ENCODE measurements around the gene TBX10.
"Not testable (repeated sequence)": the region's sequence is repeated elsewhere in the genome, so short reads cannot be mapped to it uniquely, and the experiment has no call there.

Gene TBX10

DNA sequence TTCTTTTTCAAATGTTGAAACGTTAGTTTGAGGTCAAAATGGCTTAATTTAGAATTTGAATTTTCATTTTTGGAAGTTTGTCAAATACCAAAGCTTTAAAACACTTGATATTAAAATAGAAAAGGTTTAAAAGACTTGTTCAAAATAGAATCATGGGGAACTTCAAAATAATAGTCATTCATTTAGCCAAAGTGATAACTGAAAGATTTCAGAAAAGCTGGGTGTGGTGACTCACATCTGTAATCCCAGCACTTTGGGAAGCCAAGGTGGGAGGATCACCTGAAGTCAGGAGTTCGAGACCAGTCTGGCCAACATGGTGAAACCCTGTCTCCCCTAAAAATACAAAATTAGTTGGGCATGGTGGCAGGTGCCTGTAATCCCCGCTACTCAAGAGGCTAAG is 45.1 kb downstream of the TBX10 start:
- no peak for ATAC-seq (ENCODE audit: insufficient read depth, low read depth)
- TF ChIP-seq, protein P1, sequence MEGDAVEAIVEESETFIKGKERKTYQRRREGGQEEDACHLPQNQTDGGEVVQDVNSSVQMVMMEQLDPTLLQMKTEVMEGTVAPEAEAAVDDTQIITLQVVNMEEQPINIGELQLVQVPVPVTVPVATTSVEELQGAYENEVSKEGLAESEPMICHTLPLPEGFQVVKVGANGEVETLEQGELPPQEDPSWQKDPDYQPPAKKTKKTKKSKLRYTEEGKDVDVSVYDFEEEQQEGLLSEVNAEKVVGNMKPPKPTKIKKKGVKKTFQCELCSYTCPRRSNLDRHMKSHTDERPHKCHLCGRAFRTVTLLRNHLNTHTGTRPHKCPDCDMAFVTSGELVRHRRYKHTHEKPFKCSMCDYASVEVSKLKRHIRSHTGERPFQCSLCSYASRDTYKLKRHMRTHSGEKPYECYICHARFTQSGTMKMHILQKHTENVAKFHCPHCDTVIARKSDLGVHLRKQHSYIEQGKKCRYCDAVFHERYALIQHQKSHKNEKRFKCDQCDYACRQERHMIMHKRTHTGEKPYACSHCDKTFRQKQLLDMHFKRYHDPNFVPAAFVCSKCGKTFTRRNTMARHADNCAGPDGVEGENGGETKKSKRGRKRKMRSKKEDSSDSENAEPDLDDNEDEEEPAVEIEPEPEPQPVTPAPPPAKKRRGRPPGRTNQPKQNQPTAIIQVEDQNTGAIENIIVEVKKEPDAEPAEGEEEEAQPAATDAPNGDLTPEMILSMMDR (IDR thresholded peaks at IDR 0.05; ENCODE audit: borderline replicate concordance, extremely low read depth, low read length, poor library complexity, severe bottlenecking), result no peak
- no peak for TF ChIP-seq EZH2 (IDR thresholded peaks at IDR 0.05; ENCODE audit: borderline replicate concordance, low read depth, low read length, severe bottlenecking)
- H2AFZ ChIP-seq (ENCODE audit: low read depth, low read length), result no peak overlapping the region

DNA sequence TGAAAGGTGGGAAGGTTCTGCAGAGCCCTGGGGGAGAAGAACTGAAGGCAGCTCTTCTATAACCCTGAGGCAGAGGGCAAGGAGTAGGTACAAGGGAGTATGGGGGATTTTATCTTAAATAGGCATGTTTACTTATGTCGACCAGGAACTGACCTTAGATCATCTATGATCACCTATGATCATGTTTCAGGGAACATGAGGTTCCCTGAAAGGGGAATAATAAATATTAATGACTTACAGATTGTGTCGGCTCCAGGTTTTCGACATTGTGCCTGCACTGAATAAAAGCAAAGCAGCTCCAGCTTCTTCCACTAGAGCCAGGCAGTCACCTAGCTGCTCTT is 46.0 kb downstream of the TBX10 start:
- no peak for DNase-seq
- Histone ChIP-seq H3K4me1 (ENCODE audit: insufficient read depth, low read length) (no peaks in the 10 kb centered on the region), H3K79me2 (ENCODE audit: insufficient read depth, low read length) (no peaks in the 10 kb centered on the region), H2AFZ (ENCODE audit: low read depth, low read length) (no peak overlapping the region), H3K4me3 (ENCODE audit: low read depth in 1 of 2, low read length in 2 of 2) (no peak overlapping the region), H3K9ac (ENCODE audit: low read depth, low read length) (no peak overlapping the region), H3K27ac (ENCODE audit: low read length) (no peak overlapping the region), H3K9me3 (ENCODE audit: insufficient read depth, low read length, severe bottlenecking) (peaks cover 2% of the 10 kb centered on the region), H4K20me1 (ENCODE audit: insufficient read depth, low read length) (no peaks in the 10 kb centered on the region), H3K36me3 (ENCODE audit: insufficient read depth, low read length) (peaks cover 5% of the 10 kb centered on the region; the same call in 1 of the 2 replicates), H3K4me2 (ENCODE audit: insufficient read depth, low read length) (no peak overlapping the region), H3K27me3 (ENCODE audit: insufficient read depth, low read length, poor library complexity) (no peaks in the 10 kb centered on the region)
- no peak for ATAC-seq (ENCODE audit: insufficient read depth, low read depth)
- TF ChIP-seq, protein P1 (IDR thresholded peaks at IDR 0.05; ENCODE audit: borderline replicate concordance, extremely low read depth, low read length, poor library complexity, severe bottlenecking), result no peak
- no peak for TF ChIP-seq EZH2 (IDR thresholded peaks at IDR 0.05; ENCODE audit: borderline replicate concordance, low read depth, low read length, severe bottlenecking)

More for the DNA sequence above, 45.1 kb downstream of the TBX10 start:
- Histone ChIP-seq H3K27me3 (ENCODE audit: insufficient read depth, low read length, poor library complexity) (no peaks in the 10 kb centered on the region), H3K36me3 (ENCODE audit: insufficient read depth, low read length) (no peaks in the 10 kb centered on the region), H3K79me2 (ENCODE audit: insufficient read depth, low read length) (no peaks in the 10 kb centered on the region), H3K27ac (ENCODE audit: low read length) (no peak overlapping the region), H4K20me1 (ENCODE audit: insufficient read depth, low read length) (no peaks in the 10 kb centered on the region), H3K9ac (ENCODE audit: low read depth, low read length) (no peak overlapping the region), H3K4me1 (ENCODE audit: insufficient read depth, low read length) (no peaks in the 10 kb centered on the region), H3K4me3 (ENCODE audit: low read depth in 1 of 2, low read length in 2 of 2) (no peak overlapping the region), H3K4me2 (ENCODE audit: insufficient read depth, low read length) (no peak overlapping the region), H3K9me3 (ENCODE audit: insufficient read depth, low read length, severe bottlenecking) (peaks cover 2% of the 10 kb centered on the region)
- DNase-seq, result no peak

DNA sequence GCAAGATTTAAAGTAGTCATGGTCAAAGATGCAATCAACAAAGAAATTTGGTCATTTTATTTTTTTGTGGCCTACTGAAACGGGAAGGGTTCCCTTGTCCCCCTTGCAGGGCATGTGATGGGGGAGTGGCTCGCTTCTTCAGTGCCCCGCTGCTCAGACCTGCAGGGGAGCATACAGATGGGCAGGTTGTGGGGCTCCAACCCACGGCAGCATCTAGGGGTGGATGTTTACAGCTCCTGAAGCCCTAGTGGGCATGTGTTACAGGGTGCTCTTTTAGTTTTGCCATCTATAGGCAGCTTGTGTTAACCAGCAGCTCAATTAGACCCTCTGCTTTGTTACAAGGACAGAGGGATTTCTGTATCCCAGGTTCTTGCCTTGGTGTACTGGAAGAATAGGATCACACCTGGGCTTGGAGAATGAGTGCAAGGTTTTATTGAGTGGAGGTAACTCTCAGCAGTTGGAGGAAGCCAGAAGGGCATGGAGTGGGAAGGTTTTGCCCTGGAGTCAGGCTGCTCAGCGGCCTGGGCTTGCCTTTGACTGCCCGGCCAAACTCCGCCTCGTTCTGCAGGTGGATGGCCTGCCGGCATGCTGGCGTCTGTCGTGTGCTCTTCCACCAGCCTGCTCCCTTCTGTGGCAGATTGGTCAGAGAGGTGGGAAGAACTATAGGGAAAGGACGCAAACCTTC is 46.5 kb downstream of the TBX10 start:
- DNase-seq (no peak), ATAC-seq (ENCODE audit: insufficient read depth, low read depth) (no peak)
- TF ChIP-seq, protein P1 (IDR thresholded peaks at IDR 0.05; ENCODE audit: borderline replicate concordance, extremely low read depth, low read length, poor library complexity, severe bottlenecking), result no peak
- TF ChIP-seq EZH2 (IDR thresholded peaks at IDR 0.05; ENCODE audit: borderline replicate concordance, low read depth, low read length, severe bottlenecking), result no peak
- Histone ChIP-seq H3K9me3 (ENCODE audit: insufficient read depth, low read length, severe bottlenecking) (peaks cover 2% of the 10 kb centered on the region), H3K4me2 (ENCODE audit: insufficient read depth, low read length) (no peak overlapping the region), H3K27me3 (ENCODE audit: insufficient read depth, low read length, poor library complexity) (no peaks in the 10 kb centered on the region), H3K4me3 (ENCODE audit: low read depth in 1 of 2, low read length in 2 of 2) (no peak overlapping the region), H3K9ac (ENCODE audit: low read depth, low read length) (no peak overlapping the region), H4K20me1 (ENCODE audit: insufficient read depth, low read length) (no peaks in the 10 kb centered on the region; the same call in 1 of the 2 replicates), H3K27ac (ENCODE audit: low read length) (no peak overlapping the region), H3K4me1 (ENCODE audit: insufficient read depth, low read length) (no peaks in the 10 kb centered on the region), H3K79me2 (ENCODE audit: insufficient read depth, low read length) (no peaks in the 10 kb centered on the region), H3K36me3 (ENCODE audit: insufficient read depth, low read length) (peaks cover 8% of the 10 kb centered on the region), H2AFZ (ENCODE audit: low read depth, low read length) (no peak overlapping the region)

DNA sequence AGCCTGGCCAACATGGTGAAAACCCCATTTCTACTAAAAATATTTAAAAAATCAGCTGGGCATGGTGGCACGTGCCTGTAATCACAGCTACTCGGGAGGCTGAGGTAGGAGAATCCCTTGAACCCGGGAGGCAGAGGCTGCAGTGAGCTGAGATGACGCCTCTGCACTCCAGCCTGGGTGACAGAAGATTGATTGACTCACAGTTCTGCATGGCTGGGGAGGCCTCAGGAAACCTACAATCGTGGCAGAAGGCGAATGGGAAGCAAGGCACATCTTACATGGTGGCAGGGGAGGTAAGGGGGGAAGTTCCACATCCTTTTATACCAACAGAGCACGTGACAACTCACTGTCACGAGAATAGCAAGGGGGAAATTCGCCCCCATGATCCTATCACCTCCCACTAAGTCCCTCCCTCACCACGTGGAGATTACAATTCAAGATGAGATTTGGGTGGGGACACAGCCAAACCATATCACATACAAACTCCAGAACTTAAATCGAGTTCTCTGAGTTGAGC is 50.6 kb downstream of the TBX10 start:
- not testable (repeated sequence) for DNase-seq; H3K27me3 ChIP-seq (ENCODE audit: insufficient read depth, low read length, poor library complexity); H2AFZ ChIP-seq (ENCODE audit: low read depth, low read length); H3K9ac ChIP-seq (ENCODE audit: low read depth, low read length); H3K9me3 ChIP-seq (ENCODE audit: insufficient read depth, low read length, severe bottlenecking); H3K27ac ChIP-seq (ENCODE audit: low read length); H3K4me3 ChIP-seq (ENCODE audit: low read depth in 1 of 2, low read length in 2 of 2); ATAC-seq (ENCODE audit: insufficient read depth, low read depth); H3K4me2 ChIP-seq (ENCODE audit: insufficient read depth, low read length)
- Histone ChIP-seq H3K79me2 (ENCODE audit: insufficient read depth, low read length) (peaks cover 24% of the 10 kb centered on the region), H3K36me3 (ENCODE audit: insufficient read depth, low read length) (peaks cover 47% of the 10 kb centered on the region), H4K20me1 (ENCODE audit: insufficient read depth, low read length) (peaks cover 31% of the 10 kb centered on the region), H3K4me1 (ENCODE audit: insufficient read depth, low read length) (peaks cover 23% of the 10 kb centered on the region)

Data from DND-41 (cell line).